Astrocyte (in vitro differentiated cells and primary cell): ENCODE data around the gene NAA50.

Source experiments
- EZH2 ChIP-seq: IDR thresholded peaks from 2 replicates; pipeline ENCODE4 v1.6.1; 2012; ENCODE audit warnings: mild to moderate bottlenecking, low read length, inconsistent platforms; ENCODE audit not compliant: insufficient read depth
- TF ChIP-seq, protein P1 (sequence below): IDR thresholded peaks from 2 replicates; pipeline ENCODE4 v1.5.1; 2011; ENCODE audit warnings: low read depth, mild to moderate bottlenecking, inconsistent platforms, low read length, moderate library complexity; ENCODE audit not compliant: insufficient read depth

DNA sequence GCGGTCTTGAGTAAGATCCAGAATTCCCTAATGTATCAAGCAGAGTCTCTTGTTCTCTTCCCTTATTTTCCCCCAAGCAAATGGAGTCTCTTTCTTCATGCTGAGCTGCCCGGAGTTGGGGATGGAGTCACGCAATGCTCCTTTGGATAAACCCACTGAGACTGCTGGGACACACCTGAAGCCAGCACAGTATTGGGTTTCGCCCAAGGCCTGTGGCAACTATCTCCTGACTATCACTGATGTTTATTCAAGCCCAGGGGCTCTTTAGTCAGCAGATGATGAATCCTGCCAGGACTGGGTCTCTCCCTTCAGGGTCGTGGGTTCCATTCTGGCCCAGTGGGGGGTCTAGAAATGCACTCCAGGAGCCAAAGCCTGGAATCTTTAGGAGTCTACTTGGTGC, 60.9 kb downstream of the NAA50 start:
- TF ChIP-seq, protein P1, sequence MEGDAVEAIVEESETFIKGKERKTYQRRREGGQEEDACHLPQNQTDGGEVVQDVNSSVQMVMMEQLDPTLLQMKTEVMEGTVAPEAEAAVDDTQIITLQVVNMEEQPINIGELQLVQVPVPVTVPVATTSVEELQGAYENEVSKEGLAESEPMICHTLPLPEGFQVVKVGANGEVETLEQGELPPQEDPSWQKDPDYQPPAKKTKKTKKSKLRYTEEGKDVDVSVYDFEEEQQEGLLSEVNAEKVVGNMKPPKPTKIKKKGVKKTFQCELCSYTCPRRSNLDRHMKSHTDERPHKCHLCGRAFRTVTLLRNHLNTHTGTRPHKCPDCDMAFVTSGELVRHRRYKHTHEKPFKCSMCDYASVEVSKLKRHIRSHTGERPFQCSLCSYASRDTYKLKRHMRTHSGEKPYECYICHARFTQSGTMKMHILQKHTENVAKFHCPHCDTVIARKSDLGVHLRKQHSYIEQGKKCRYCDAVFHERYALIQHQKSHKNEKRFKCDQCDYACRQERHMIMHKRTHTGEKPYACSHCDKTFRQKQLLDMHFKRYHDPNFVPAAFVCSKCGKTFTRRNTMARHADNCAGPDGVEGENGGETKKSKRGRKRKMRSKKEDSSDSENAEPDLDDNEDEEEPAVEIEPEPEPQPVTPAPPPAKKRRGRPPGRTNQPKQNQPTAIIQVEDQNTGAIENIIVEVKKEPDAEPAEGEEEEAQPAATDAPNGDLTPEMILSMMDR: no peak
- no peak for TF ChIP-seq EZH2
